GM18508 (cell line): Measurements from ENCODE around the gene APLP1.
"Not testable (repeated sequence)": the region's sequence is repeated elsewhere in the genome, so short reads cannot be mapped to it uniquely, and the experiment has no call there.

Source experiments
- ATAC-seq: cut with Tn5 transposase; IDR thresholded peaks from one replicate; pipeline ENCODE4 v1.9.1; 2021; ENCODE audit warnings: moderate number of reproducible peaks; ENCODE audit not compliant: insufficient read depth, unreplicated experiment

Gene APLP1

GRCh38 chr19:35879068-35879467 is 10.7 kb downstream of the APLP1 start:
- no peak for ATAC-seq

GRCh38 chr19:35879770-35880317 is 11.5 kb downstream of the APLP1 start:
- ATAC-seq: no peak

GRCh38 chr19:35882114-35882832 is 13.9 kb downstream of the APLP1 start:
- ATAC-seq: no peak

- no peak for ATAC-seq
These were observed 15.5 kb downstream of the APLP1 start for GRCh38 chr19:35883882-35884281.

GRCh38 chr19:35885225-35885738 is 16.9 kb downstream of the APLP1 start:
- no peak for ATAC-seq

GRCh38 chr19:35885904-35886303 is 17.5 kb downstream of the APLP1 start:
- ATAC-seq: no peak

- ATAC-seq: no peak
These were observed 18.8 kb downstream of the APLP1 start for GRCh38 chr19:35887197-35887596.

GRCh38 chr19:35888398-35888797 is 20.0 kb downstream of the APLP1 start:
- ATAC-seq: no peak

- ATAC-seq: no peak
These were observed 21.2 kb downstream of the APLP1 start for GRCh38 chr19:35889370-35890112.

GRCh38 chr19:35890113-35890650 is 21.8 kb downstream of the APLP1 start:
- ATAC-seq: no peak

- not testable (repeated sequence) for ATAC-seq
These were observed 23.4 kb downstream of the APLP1 start for GRCh38 chr19:35891819-35892218.

- no peak for ATAC-seq
These were observed 26.0 kb downstream of the APLP1 start for GRCh38 chr19:35894342-35894741.

GRCh38 chr19:35895911-35896642 is 27.7 kb downstream of the APLP1 start:
- no peak for ATAC-seq

GRCh38 chr19:35896643-35897040 is 28.3 kb downstream of the APLP1 start:
- no peak for ATAC-seq

GRCh38 chr19:35897706-35898451 is 29.5 kb downstream of the APLP1 start:
- ATAC-seq: no peak

GRCh38 chr19:35898499-35898809 is 30.1 kb downstream of the APLP1 start:
- ATAC-seq: no peak

GRCh38 chr19:35899547-35900214 is 31.3 kb downstream of the APLP1 start:
- no peak for ATAC-seq

- no peak for ATAC-seq
These were observed 32.8 kb downstream of the APLP1 start for GRCh38 chr19:35901055-35901644.
